ENCODE data around the gene TTR. TPM values are rescaled to one million over a fixed set of nuclear protein-coding genes. Genes with fewer than 3 reads are reported as not detected.

The TTR gene
- total and polyA plus RNA-seq, 2 of the 13 experiments (the other 11 are each of a cell fraction or from before 2014, with no cell fraction given) = 91.3 to 496 TPM

- TF ChIP-seq ETV6 (CRISPR knock-in tag; conservative IDR thresholded peaks at IDR 0.05) (no peak), ZNF572 (CRISPR knock-in tag; IDR thresholded peaks at IDR 0.05) (no peak), ZNF263 (CRISPR knock-in tag; IDR thresholded peaks at IDR 0.05) (no peak), MED1 (CRISPR knock-in tag; IDR thresholded peaks at IDR 0.05) (peak; percentile 66), NFKB2 (CRISPR knock-in tag; IDR thresholded peaks at IDR 0.05; ENCODE audit: borderline replicate concordance) (no peak), ZNF501 (CRISPR knock-in tag; IDR thresholded peaks at IDR 0.05) (no peak), ZBTB7A (CRISPR knock-in tag; IDR thresholded peaks at IDR 0.05) (no peak), AHDC1 (CRISPR knock-in tag; IDR thresholded peaks at IDR 0.05; ENCODE audit: borderline replicate concordance) (peak; percentile 58; the same call in 1 of the 2 replicates), ZUFSP (CRISPR knock-in tag; IDR thresholded peaks at IDR 0.05; ENCODE audit: borderline replicate concordance) (no peak), KDM3A (CRISPR knock-in tag; IDR thresholded peaks at IDR 0.05; ENCODE audit: low read depth) (no peak), GPN1 (CRISPR knock-in tag; IDR thresholded peaks at IDR 0.05; ENCODE audit: borderline replicate concordance) (no peak), MIER3 (CRISPR knock-in tag; IDR thresholded peaks at IDR 0.05; ENCODE audit: borderline replicate concordance) (no peak), ZNF710 (CRISPR knock-in tag; IDR thresholded peaks at IDR 0.05; ENCODE audit: borderline replicate concordance) (no peak), ATAD3A (CRISPR knock-in tag; IDR thresholded peaks at IDR 0.05) (no peak), MATR3 (CRISPR knock-in tag; IDR thresholded peaks at IDR 0.05) (no peak), TFDP1 (CRISPR knock-in tag; IDR thresholded peaks at IDR 0.05; ENCODE audit: borderline replicate concordance) (no peak), ZNF543 (CRISPR knock-in tag; IDR thresholded peaks at IDR 0.05) (0 out of 2 replicates have a peak, but pooled peaks have one; percentile 38), FOXK1 (CRISPR knock-in tag; IDR thresholded peaks at IDR 0.05; ENCODE audit: borderline replicate concordance, low read depth) (peak; percentile 34; the same call in 1 of the 2 replicates), YEATS4 (CRISPR knock-in tag; IDR thresholded peaks at IDR 0.05; ENCODE audit: borderline replicate concordance) (no peak), U2AF2 (IDR thresholded peaks at IDR 0.05; ENCODE audit: low read depth, low read length) (no peak), ZBTB38 (CRISPR knock-in tag; IDR thresholded peaks at IDR 0.05) (no peak), HNF4A (CRISPR knock-in tag; IDR thresholded peaks at IDR 0.05) (peak; percentile 90)
Observed at GRCh38 chr18:31587529-31587928, 4.1 kb upstream of the TTR start (continued).

Measured in HepG2 (cell line).